CD8-positive, alpha-beta memory T cell (primary cell): ENCODE data around the gene TMEM201. TPM values are rescaled to one million over a fixed set of nuclear protein-coding genes. Genes with fewer than 3 reads are reported as not detected.

Experiments
- CTCF ChIA-PET: fragments of 350-600 bp; sonication (Branson Sonifier 250); formaldehyde crosslinking; loops from one replicate; lab custom pipeline; 2021; ENCODE audit warnings: antibody characterized with exemption; lab: Charles Lee
- POLR2A ChIA-PET: fragments of 350-600 bp; sonication (Branson Sonifier 250); formaldehyde crosslinking; loops from one replicate; lab custom pipeline; 2021; ENCODE audit warnings: antibody characterized with exemption; lab: Charles Lee
- DNase-seq, 5 donors: peaks; one replicate each; pipeline versions ENCODE4 v3.0.0 to v3.0.0-alpha.2; 2020 to 2022; ENCODE audit warnings: mixed read lengths in 1 of 5
- H3K27ac ChIP-seq: one replicate; pipeline ENCODE4 v1.7.0; 2013; ENCODE audit warnings: low read depth, mild to moderate bottlenecking, low read length, moderate library complexity
- H3K27me3 ChIP-seq: 2 replicates; pipeline ENCODE4 v1.7.0; 2013; ENCODE audit warnings: low read length, mild to moderate bottlenecking; ENCODE audit not compliant: insufficient read depth, poor library complexity, severe bottlenecking
- H3K36me3 ChIP-seq: 2 replicates; pipeline ENCODE4 v1.7.0; 2013; ENCODE audit warnings: mild to moderate bottlenecking, low read length, moderate library complexity; ENCODE audit not compliant: insufficient read depth
- H3K4me1 ChIP-seq: 2 replicates; pipeline ENCODE4 v1.7.0; 2013; ENCODE audit warnings: mild to moderate bottlenecking, low read length, moderate library complexity; ENCODE audit not compliant: insufficient read depth
- H3K4me3 ChIP-seq: 2 replicates; pipeline ENCODE4 v1.7.0; 2013; ENCODE audit warnings: mild to moderate bottlenecking, low read length
- H3K9me3 ChIP-seq: 2 replicates; pipeline ENCODE4 v1.7.0; 2013; ENCODE audit warnings: mild to moderate bottlenecking, low read length
- H3K27ac Mint-ChIP-seq, 8 donors: one replicate each; pipeline ENCODE4 v1.8.0; 2020 to 2021; ENCODE audit warnings: mixed read lengths in 8 of 8, mild to moderate bottlenecking in 6 of 8, inconsistent platforms in 3 of 8, moderate library complexity in 3 of 8
- H3K27me3 Mint-ChIP-seq, 2 donors: one replicate each; pipeline ENCODE4 v1.8.0; 2020 to 2021; ENCODE audit warnings: mixed read lengths in 2 of 2, mild to moderate bottlenecking in 1 of 2, moderate library complexity in 1 of 2
- H3K36me3 Mint-ChIP-seq, 3 donors: one replicate each; pipeline ENCODE4 v1.8.0; 2020 to 2021; ENCODE audit warnings: mixed read lengths in 3 of 3, inconsistent platforms in 1 of 3, mild to moderate bottlenecking in 1 of 3
- H3K4me1 Mint-ChIP-seq, 3 donors: one replicate each; pipeline ENCODE4 v1.8.0; 2020 to 2021; ENCODE audit warnings: mixed read lengths in 3 of 3, inconsistent platforms in 1 of 3, mild to moderate bottlenecking in 1 of 3
- H3K4me3 Mint-ChIP-seq, 7 donors: one replicate each; pipeline ENCODE4 v1.8.0; 2020 to 2021; ENCODE audit warnings: mixed read lengths in 7 of 7, mild to moderate bottlenecking in 6 of 7, moderate library complexity in 4 of 7, inconsistent platforms in 2 of 7
- H3K9me3 Mint-ChIP-seq, 5 donors: one replicate each; pipeline ENCODE4 v1.8.0; 2020 to 2022; ENCODE audit warnings: mixed read lengths in 5 of 5, mild to moderate bottlenecking in 3 of 5, moderate library complexity in 2 of 5, inconsistent platforms in 1 of 5
- polyA plus RNA-seq: library from polyadenylated mRNA; unstranded; fragments of 300-500 nt; fragmentation: Illumina TruSeq; gene quantifications from one replicate; pipeline ENCODE4 v1.2.3, GENCODE V29; 2021
- total RNA-seq, 2 experiments: library from RNA; stranded (reverse); gene quantifications; one replicate each; pipeline ENCODE4 v1.2.3, GENCODE V29; 2021

TMEM201 gene
- total and polyA plus RNA-seq, 3 experiments from 2014 or later: 2.8 to 32.8 (median 32.2) TPM

GRCh38 chr1:9611716-9612115 lies 23.0 kb downstream of the TMEM201 start:
- no peaks in the 10 kb centered on the region for H3K9me3 Mint-ChIP-seq
- ChIA-PET POLR2A (no interaction called here), CTCF (interaction anchor here (1.3 kb wide), 1 partner anchor 15 kb away, joined by 3 read pairs; no protein-coding TSS in a partner anchor)
- H3K27me3 Mint-ChIP-seq: no peaks in the 10 kb centered on the region
- no peak overlapping the region for H3K4me3 ChIP-seq
- no peak overlapping the region for H3K27ac ChIP-seq
- DNase-seq: no peak
- H3K4me1 Mint-ChIP-seq: no peaks in the 10 kb centered on the region
- H3K36me3 ChIP-seq: no peaks in the 10 kb centered on the region
- H3K36me3 Mint-ChIP-seq: peaks cover 0 to 45% (median 2%) of the 10 kb centered on the region in 3 donors
- no peaks in the 10 kb centered on the region for H3K9me3 ChIP-seq
- no peak overlapping the region for H3K27ac Mint-ChIP-seq
- H3K4me3 Mint-ChIP-seq: no peak overlapping the region
- no peaks in the 10 kb centered on the region for H3K4me1 ChIP-seq
- H3K27me3 ChIP-seq: no peaks in the 10 kb centered on the region

- H3K4me1 Mint-ChIP-seq: no peaks in the 10 kb centered on the region
- H3K36me3 ChIP-seq: no peaks in the 10 kb centered on the region
- no peak overlapping the region for H3K4me3 ChIP-seq
- POLR2A ChIA-PET: no interaction called here
- H3K27ac Mint-ChIP-seq: no peak overlapping the region
- no peaks in the 10 kb centered on the region for H3K9me3 ChIP-seq
- no peaks in the 10 kb centered on the region for H3K27me3 Mint-ChIP-seq
- H3K9me3 Mint-ChIP-seq: no peaks in the 10 kb centered on the region
- no peaks in the 10 kb centered on the region for H3K4me1 ChIP-seq
- peaks cover 0 to 41% (median 2%) of the 10 kb centered on the region in 3 donors for H3K36me3 Mint-ChIP-seq
- no peak for DNase-seq
- H3K27ac ChIP-seq: no peak overlapping the region
- no peaks in the 10 kb centered on the region for H3K27me3 ChIP-seq
- CTCF ChIA-PET: interaction anchor here (1.3 kb wide), 1 partner anchor 14 kb away, joined by 3 read pairs; no protein-coding TSS in a partner anchor
- no peak overlapping the region for H3K4me3 Mint-ChIP-seq
Observed at GRCh38 chr1:9612162-9612845, 23.6 kb downstream of the TMEM201 start.

GRCh38 chr1:9612871-9613624 lies 24.3 kb downstream of the TMEM201 start:
- Histone ChIP-seq H3K27me3 (no peaks in the 10 kb centered on the region), H3K4me1 (no peaks in the 10 kb centered on the region), H3K9me3 (no peaks in the 10 kb centered on the region), H3K4me3 (no peak overlapping the region), H3K27ac (no peak overlapping the region), H3K36me3 (no peaks in the 10 kb centered on the region)
- Mint-ChIP-seq H3K4me3 (no peak overlapping the region), H3K9me3 (no peaks in the 10 kb centered on the region), H3K27ac (no peak overlapping the region), H3K27me3 (no peaks in the 10 kb centered on the region), H3K36me3 (peaks cover 0 to 34% (median 0%) of the 10 kb centered on the region in 3 donors), H3K4me1 (no peaks in the 10 kb centered on the region)
- POLR2A ChIA-PET: no interaction called here
- DNase-seq: no peak
- CTCF ChIA-PET: interaction anchor here (1.3 to 1.4 kb wide), 2 partner anchors 14 to 256 kb away, joined by 3 read pairs; no protein-coding TSS in a partner anchor

- Histone ChIP-seq H3K4me3 (no peak overlapping the region), H3K9me3 (no peaks in the 10 kb centered on the region), H3K27me3 (no peaks in the 10 kb centered on the region), H3K36me3 (no peaks in the 10 kb centered on the region), H3K4me1 (no peaks in the 10 kb centered on the region), H3K27ac (no peak overlapping the region)
- H3K4me1 Mint-ChIP-seq: no peaks in the 10 kb centered on the region
- H3K4me3 Mint-ChIP-seq: no peak overlapping the region
- peaks cover 0 to 29% (median 0%) of the 10 kb centered on the region in 3 donors for H3K36me3 Mint-ChIP-seq
- no peak for DNase-seq
- H3K27ac Mint-ChIP-seq: no peak overlapping the region
- CTCF ChIA-PET: interaction anchor here (1.3 to 3.0 kb wide), 4 partner anchors 13 to 255 kb away, joined by 3 to 15 read pairs (median 4); no protein-coding TSS in a partner anchor
- H3K27me3 Mint-ChIP-seq: peaks cover 0 to under 1% of the 10 kb centered on the region in 2 donors
- H3K9me3 Mint-ChIP-seq: no peaks in the 10 kb centered on the region
- POLR2A ChIA-PET: no interaction called here
Observed at GRCh38 chr1:9613625-9614299, 25.1 kb downstream of the TMEM201 start.

GRCh38 chr1:9615316-9616063 lies 26.8 kb downstream of the TMEM201 start:
- no peaks in the 10 kb centered on the region for H3K9me3 ChIP-seq
- POLR2A ChIA-PET: interaction anchor here (0.5 to 0.7 kb wide), 2 partner anchors 76 to 213 kb away, joined by 3 to 4 read pairs; partner anchors contain the start of gene SLC25A33
- no peaks in the 10 kb centered on the region for H3K9me3 Mint-ChIP-seq

GRCh38 chr1:9618909-9619679 lies 30.4 kb downstream of the TMEM201 start:
- peaks cover 8 to 16% of the 10 kb centered on the region in 2 donors for H3K27me3 Mint-ChIP-seq
- Histone ChIP-seq H3K27me3 (no peaks in the 10 kb centered on the region), H3K4me3 (no peak overlapping the region), H3K4me1 (no peaks in the 10 kb centered on the region), H3K27ac (no peak overlapping the region), H3K36me3 (no peaks in the 10 kb centered on the region), H3K9me3 (no peaks in the 10 kb centered on the region)
- H3K9me3 Mint-ChIP-seq: no peaks in the 10 kb centered on the region
- no peak for DNase-seq
- no peaks in the 10 kb centered on the region for H3K36me3 Mint-ChIP-seq
- CTCF ChIA-PET: no interaction called here
- peak overlapping the region in 1 of 8 donors; percentile 28 for H3K27ac Mint-ChIP-seq
- H3K4me1 Mint-ChIP-seq: no peaks in the 10 kb centered on the region
- POLR2A ChIA-PET: no interaction called here
- H3K4me3 Mint-ChIP-seq: no peak overlapping the region

More at GRCh38 chr1:9615316-9616063, 26.8 kb downstream of the TMEM201 start:
- CTCF ChIA-PET: interaction anchor here (0.7 to 3.8 kb wide), 30 partner anchors 10 to 292 kb away, joined by 3 to 23 read pairs (median 4); no protein-coding TSS in a partner anchor
- no peak overlapping the region for H3K4me3 ChIP-seq
- no peaks in the 10 kb centered on the region for H3K4me1 ChIP-seq
- Mint-ChIP-seq H3K4me3 (no peak overlapping the region), H3K27me3 (peaks cover 6% of the 10 kb centered on the region in 2 donors), H3K27ac (no peak overlapping the region), H3K36me3 (peaks cover 0 to 18% (median 0%) of the 10 kb centered on the region in 3 donors), H3K4me1 (no peaks in the 10 kb centered on the region)
- H3K27ac ChIP-seq: no peak overlapping the region
- H3K27me3 ChIP-seq: no peaks in the 10 kb centered on the region
- H3K36me3 ChIP-seq: no peaks in the 10 kb centered on the region
- peak; percentile 22 to 65 (median 33) for DNase-seq

GRCh38 chr1:9621032-9621431 lies 32.3 kb downstream of the TMEM201 start:
- H3K4me3 Mint-ChIP-seq: no peak overlapping the region
- no peak overlapping the region for H3K27ac Mint-ChIP-seq
- POLR2A ChIA-PET: interaction anchor here (0.7 kb wide), 1 partner anchor 38 kb away, joined by 3 read pairs; no protein-coding TSS in a partner anchor
- Histone ChIP-seq H3K27me3 (no peaks in the 10 kb centered on the region), H3K4me1 (peaks cover 4% of the 10 kb centered on the region), H3K4me3 (no peak overlapping the region), H3K9me3 (no peaks in the 10 kb centered on the region), H3K27ac (no peak overlapping the region), H3K36me3 (no peaks in the 10 kb centered on the region)
- H3K36me3 Mint-ChIP-seq: no peaks in the 10 kb centered on the region
- DNase-seq: no peak
- CTCF ChIA-PET: interaction anchor here (0.8 to 1.0 kb wide), 2 partner anchors 33 to 62 kb away, joined by 3 to 4 read pairs; no protein-coding TSS in a partner anchor
- H3K4me1 Mint-ChIP-seq: peaks cover 2 to 5% (median 4%) of the 10 kb centered on the region in 3 donors
- no peaks in the 10 kb centered on the region for H3K9me3 Mint-ChIP-seq
- H3K27me3 Mint-ChIP-seq: peaks cover 8 to 16% of the 10 kb centered on the region in 2 donors
